T-cell (primary cell): Measurements from ENCODE around the gene ZNF619. TPM values are rescaled to one million over a fixed set of nuclear protein-coding genes. Genes with fewer than 3 reads are reported as not detected.

ENCODE experiments used
- ATAC-seq, 4 experiments: fragments of 200-7000 bp in 3 of 4; fragments of 150-1000 bp in 1 of 4; cut with Tn5 transposase; replicated peaks in 1 of 4; 1 replicate in 3 of 4; 2 replicates in 1 of 4; pipeline ENCODE4 v1.10.0; 2021; ENCODE audit warnings: moderate library complexity in 3 of 4, mild to moderate bottlenecking in 2 of 4, moderate number of reproducible peaks in 1 of 4
- CTCF ChIA-PET, 2 donors: fragments of 300-600 bp; sonication (Branson Sonifier 250); formaldehyde crosslinking; loops; one replicate each; lab custom pipeline; 2022; ENCODE audit warnings: antibody characterized with exemption in 2 of 2; lab: Charles Lee
- POLR2A ChIA-PET, 2 donors: fragments of 300-600 bp; sonication (Branson Sonifier 250); formaldehyde crosslinking; loops; one replicate each; lab custom pipeline; 2022; ENCODE audit warnings: antibody characterized with exemption in 2 of 2; lab: Charles Lee
- DNase-seq, 35 experiments: peaks; one replicate each; pipeline versions ENCODE4 v3.0.0 to v3.0.0-alpha.2; 2013 to 2023
- H3K27ac ChIP-seq: one replicate; pipeline ENCODE4 v1.5.1; 2013; ENCODE audit warnings: low read length
- H3K27me3 ChIP-seq, 2 experiments: replicated peaks in 1 of 2; 1 replicate in 1 of 2; 2 replicates in 1 of 2; pipeline versions ENCODE4 v1.6.1 to v1.7.0; 2013; ENCODE audit warnings: low read length in 1 of 2, mixed read lengths in 1 of 2; ENCODE audit not compliant: control insufficient read depth in 2 of 2, insufficient read depth in 2 of 2; ENCODE audit errors: extremely low read depth in 1 of 2
- H3K36me3 ChIP-seq, 2 donors: 1 replicate in 1 of 2; 2 replicates in 1 of 2; pipeline versions ENCODE4 v1.6.1 to v1.7.0; 2013; ENCODE audit warnings: low read length in 1 of 2; ENCODE audit not compliant: control insufficient read depth in 2 of 2, insufficient read depth in 1 of 2; ENCODE audit errors: extremely low read depth in 1 of 2
- H3K4me1 ChIP-seq, 2 experiments: 1 replicate in 1 of 2; 2 replicates in 1 of 2; pipeline versions ENCODE4 v1.6.1 to v1.7.0; 2013; ENCODE audit warnings: low read length in 2 of 2, mixed read lengths in 1 of 2; ENCODE audit not compliant: insufficient read depth in 2 of 2, control insufficient read depth in 1 of 2; ENCODE audit errors: extremely low read depth in 1 of 2
- H3K4me3 ChIP-seq, 2 donors: 1 replicate in 1 of 2; 2 replicates in 1 of 2; pipeline versions ENCODE4 v1.5.1 to v1.7.0; 2013; ENCODE audit warnings: mild to moderate bottlenecking in 2 of 2, low read length in 1 of 2, moderate library complexity in 1 of 2; ENCODE audit not compliant: control insufficient read depth in 1 of 2; ENCODE audit errors: extremely low read depth in 1 of 2
- H3K9me3 ChIP-seq: 2 replicates; pipeline ENCODE4 v1.7.0; 2013
- H3K27ac Mint-ChIP-seq, 2 donors: one replicate each; pipeline ENCODE4 v1.8.0; 2020 to 2021; ENCODE audit warnings: mild to moderate bottlenecking in 2 of 2, mixed read lengths in 2 of 2
- H3K27me3 Mint-ChIP-seq, 2 donors: one replicate each; pipeline ENCODE4 v1.8.0; 2021 to 2022; ENCODE audit warnings: mixed read lengths in 2 of 2
- H3K36me3 Mint-ChIP-seq: one replicate; pipeline ENCODE4 v1.8.0; 2021; ENCODE audit warnings: mixed read lengths
- H3K4me1 Mint-ChIP-seq, 3 donors: one replicate each; pipeline ENCODE4 v1.8.0; 2020 to 2022; ENCODE audit warnings: mixed read lengths in 3 of 3, mild to moderate bottlenecking in 1 of 3
- H3K4me3 Mint-ChIP-seq, 3 donors: one replicate each; pipeline ENCODE4 v1.8.0; 2020 to 2022; ENCODE audit warnings: mild to moderate bottlenecking in 3 of 3, mixed read lengths in 3 of 3, moderate library complexity in 3 of 3
- H3K9me3 Mint-ChIP-seq, 3 donors: one replicate each; pipeline ENCODE4 v1.8.0; 2020 to 2022; ENCODE audit warnings: mixed read lengths in 3 of 3
- WGBS: methylation state at CpG from one replicate; pipeline ENCODE4 v1.1.5; 2013; ENCODE audit warnings: missing lambda C conversion rate; ENCODE audit not compliant: insufficient coverage; 5-methylcytosine and 5-hydroxymethylcytosine counted together
- total RNA-seq, 35 experiments: library from RNA in 6 of 35; stranded (reverse) in 6 of 35; fragments of 120-200 nt in 1 of 35; gene quantifications; one replicate each; pipeline versions ENCODE4 v1.2.1 to v1.2.4 and lab custom pipeline; 2013 to 2026

ZNF619 gene
- total RNA-seq, 5 donors from 2014 or later (not counting 1 experiment from before 2014, with no cell fraction given), result 7.3 to 12.2 (median 11.2) TPM

GRCh38 chr3:40511031-40511718, 34.3 kb downstream of the ZNF619 start:
- Mint-ChIP-seq H3K4me1 (peaks cover 7 to 11% (median 7%) of the 10 kb centered on the region in 3 donors), H3K4me3 (no peak overlapping the region), H3K9me3 (no peaks in the 10 kb centered on the region), H3K27me3 (no peaks in the 10 kb centered on the region), H3K36me3 (peaks cover 33% of the 10 kb centered on the region), H3K27ac (no peak overlapping the region)
- WGBS, result no CpG with 5 or more reads among the region's 1 CpG
- no peak for ATAC-seq
- ChIA-PET POLR2A (no interaction called here), CTCF (no interaction called here)
- no peak overlapping the region for H3K27ac ChIP-seq
- no peaks in the 10 kb centered on the region for H3K9me3 ChIP-seq
- H3K36me3 ChIP-seq, result peaks cover 0 to 8% of the 10 kb centered on the region in 2 donors
- DNase-seq, result no peak
- no peak overlapping the region for H3K4me3 ChIP-seq
- no peaks in the 10 kb centered on the region for H3K27me3 ChIP-seq
- H3K4me1 ChIP-seq, result no peaks in the 10 kb centered on the region

- Mint-ChIP-seq H3K9me3 (no peaks in the 10 kb centered on the region), H3K27ac (no peak overlapping the region), H3K4me3 (no peak overlapping the region), H3K27me3 (no peaks in the 10 kb centered on the region), H3K4me1 (no peaks in the 10 kb centered on the region), H3K36me3 (peaks cover 25% of the 10 kb centered on the region)
- ChIA-PET CTCF (no interaction called here), POLR2A (no interaction called here)
- Histone ChIP-seq H3K27me3 (no peaks in the 10 kb centered on the region), H3K4me1 (no peaks in the 10 kb centered on the region), H3K9me3 (no peaks in the 10 kb centered on the region), H3K36me3 (peaks cover 0 to 10% of the 10 kb centered on the region in 2 donors), H3K27ac (no peak overlapping the region), H3K4me3 (no peak overlapping the region)
- no peak for ATAC-seq
- no peak for DNase-seq
- 100% methylated on average over 2 of the region's 5 CpGs for WGBS
Observed at GRCh38 chr3:40516201-40516600, 39.3 kb downstream of the ZNF619 start.

- Mint-ChIP-seq H3K27me3 (no peaks in the 10 kb centered on the region), H3K27ac (no peak overlapping the region)
- CTCF ChIA-PET, result no interaction called here
Observed at GRCh38 chr3:40518067-40518466, 41.1 kb downstream of the ZNF619 start.

GRCh38 chr3:40518848-40519247, 41.9 kb downstream of the ZNF619 start:
- no peaks in the 10 kb centered on the region for H3K27me3 ChIP-seq
- H3K27me3 Mint-ChIP-seq, result no peaks in the 10 kb centered on the region
- H3K27ac Mint-ChIP-seq, result no peak overlapping the region
- H3K4me3 ChIP-seq, result no peak overlapping the region
- H3K36me3 Mint-ChIP-seq, result peaks cover 16% of the 10 kb centered on the region
- ATAC-seq, result no peak
- H3K4me3 Mint-ChIP-seq, result no peak overlapping the region
- no peak for DNase-seq
- POLR2A ChIA-PET, result no interaction called here
- peaks cover 0 to 2% of the 10 kb centered on the region in 2 donors for H3K36me3 ChIP-seq
- no peaks in the 10 kb centered on the region for H3K4me1 ChIP-seq
- CTCF ChIA-PET, result no interaction called here
- H3K9me3 Mint-ChIP-seq, result no peaks in the 10 kb centered on the region
- no peaks in the 10 kb centered on the region for H3K9me3 ChIP-seq
- peaks cover 0 to 2% (median 1%) of the 10 kb centered on the region in 3 donors for H3K4me1 Mint-ChIP-seq
- WGBS, result no CpG with 5 or more reads among the region's 1 CpG
- H3K27ac ChIP-seq, result no peak overlapping the region

More at GRCh38 chr3:40518067-40518466, 41.1 kb downstream of the ZNF619 start:
- Histone ChIP-seq H3K4me1 (no peaks in the 10 kb centered on the region), H3K9me3 (no peaks in the 10 kb centered on the region), H3K27me3 (no peaks in the 10 kb centered on the region), H3K4me3 (no peak overlapping the region), H3K27ac (no peak overlapping the region), H3K36me3 (peaks cover 0 to 2% of the 10 kb centered on the region in 2 donors)
- WGBS, result no CpG with 5 or more reads among the region's 1 CpG
- DNase-seq (no peak), ATAC-seq (no peak)
- Mint-ChIP-seq H3K4me3 (no peak overlapping the region), H3K36me3 (peaks cover 16% of the 10 kb centered on the region), H3K4me1 (peaks cover 0 to under 1% (median 0%) of the 10 kb centered on the region in 3 donors), H3K9me3 (no peaks in the 10 kb centered on the region)
- POLR2A ChIA-PET, result no interaction called here

- Histone ChIP-seq H3K36me3 (peaks cover 0 to 2% of the 10 kb centered on the region in 2 donors), H3K27ac (no peak overlapping the region), H3K27me3 (peaks cover 0 to 3% of the 10 kb centered on the region in 2 experiments), H3K4me1 (peaks cover 2 to 16% of the 10 kb centered on the region in 2 experiments), H3K9me3 (no peaks in the 10 kb centered on the region), H3K4me3 (no peak overlapping the region)
- no peaks in the 10 kb centered on the region for H3K27me3 Mint-ChIP-seq
- H3K4me3 Mint-ChIP-seq, result no peak overlapping the region
- DNase-seq (no peak), ATAC-seq (no peak)
- H3K9me3 Mint-ChIP-seq, result no peaks in the 10 kb centered on the region
- no CpG with 5 or more reads among the region's 3 CpGs for WGBS
- no peak overlapping the region for H3K27ac Mint-ChIP-seq
- ChIA-PET CTCF (no interaction called here), POLR2A (no interaction called here)
- H3K36me3 Mint-ChIP-seq, result peaks cover 7% of the 10 kb centered on the region
- H3K4me1 Mint-ChIP-seq, result peaks cover 18 to 20% (median 19%) of the 10 kb centered on the region in 3 donors
Observed at GRCh38 chr3:40521254-40521653, 44.3 kb downstream of the ZNF619 start.

GRCh38 chr3:40523781-40524180, 46.9 kb downstream of the ZNF619 start:
- peaks cover 22% of the 10 kb centered on the region for H3K36me3 Mint-ChIP-seq
- peak overlapping the region; percentile 95 for H3K27ac ChIP-seq
- peaks cover 25 to 32% (median 26%) of the 10 kb centered on the region in 3 donors for H3K4me1 Mint-ChIP-seq
- peak overlapping the region; percentile 88 to 93 (median 91) for H3K4me3 Mint-ChIP-seq
- H3K27me3 ChIP-seq, result peaks cover 0 to 3% of the 10 kb centered on the region in 2 experiments
- H3K36me3 ChIP-seq, result peaks cover 0 to 10% of the 10 kb centered on the region in 2 donors
- no peaks in the 10 kb centered on the region for H3K9me3 Mint-ChIP-seq
- no peak for ATAC-seq
- no peak overlapping the region for H3K4me3 ChIP-seq
- H3K4me1 ChIP-seq, result peaks cover 2 to 16% of the 10 kb centered on the region in 2 experiments
- no peaks in the 10 kb centered on the region for H3K9me3 ChIP-seq
- peak overlapping the region; percentile 91 to 96 for H3K27ac Mint-ChIP-seq
- peak in 1 of 35 experiments; percentile 15 for DNase-seq
- no peaks in the 10 kb centered on the region for H3K27me3 Mint-ChIP-seq
- CTCF ChIA-PET, result interaction anchor here in 1 of 2 donors (0.5 to 0.7 kb wide), 3 partner anchors 190 to 676 kb away, joined by 3 to 6 read pairs (median 3); partner anchors contain the start of gene CTNNB1
- 100% methylated on average over 1 of the region's 2 CpGs for WGBS
- POLR2A ChIA-PET, result interaction anchor here (0.7 kb wide), 3 partner anchors 50 to 1652 kb away, joined by 4 to 7 read pairs (median 6); no protein-coding TSS in a partner anchor
